Mammary epithelial cell (primary cell): Measurements from ENCODE around the gene SH3BGRL2.

ENCODE experiments used
- CTCF ChIP-seq, 2 donors: IDR thresholded peaks in 1 of 2; conservative IDR thresholded peaks in 1 of 2; 2 replicates each; pipeline ENCODE4 v1.5.1; 2011 to 2012; ENCODE audit warnings: inconsistent platforms in 2 of 2, low read length in 2 of 2, mild to moderate bottlenecking in 2 of 2, control low read depth in 1 of 2, low read depth in 1 of 2; ENCODE audit not compliant: insufficient read depth in 1 of 2; ENCODE audit errors: extremely low read depth in 1 of 2
- EZH2 ChIP-seq: IDR thresholded peaks from 2 replicates; pipeline ENCODE4 v1.6.1; 2012; ENCODE audit warnings: low read length, inconsistent platforms, borderline replicate concordance

- no peak for TF ChIP-seq EZH2
- TF ChIP-seq CTCF (conservative IDR thresholded peaks at IDR 0.05 in 1 of 2, IDR thresholded peaks at IDR 0.05 in 1 of 2; ENCODE audit: extremely low read depth in 1 of 2, insufficient read depth in 1 of 2, low read depth in 1 of 2, low read length in 2 of 2) = no peak
These were observed 30.1 kb upstream of the SH3BGRL2 start for GRCh38 chr6:79600812-79601609.
